Common myeloid progenitor, CD34-positive (primary cell): Measurements from ENCODE around the gene GRIK1.

Experiments
- CTCF ChIA-PET: fragments of 350-600 bp; sonication (Branson Sonifier 250); formaldehyde crosslinking; loops from one replicate; lab custom pipeline; 2021; ENCODE audit warnings: antibody characterized with exemption; lab: Charles Lee
- POLR2A ChIA-PET: fragments of 350-600 bp; sonication (Branson Sonifier 250); formaldehyde crosslinking; loops from one replicate; lab custom pipeline; 2021; ENCODE audit warnings: antibody characterized with exemption; lab: Charles Lee
- DNase-seq, 3 donors: peaks; one replicate each; pipeline versions ENCODE4 v3.0.0 to v3.0.0-alpha.2; 2013
- H3K27ac ChIP-seq, 2 experiments: 1 replicate in 1 of 2; 2 replicates in 1 of 2; pipeline ENCODE4 v1.7.0; 2013; ENCODE audit warnings: inconsistent platforms in 2 of 2, low read length in 2 of 2, mild to moderate bottlenecking in 2 of 2, low read depth in 1 of 2, moderate library complexity in 1 of 2; ENCODE audit not compliant: severe bottlenecking in 2 of 2, insufficient read depth in 1 of 2, poor library complexity in 1 of 2
- H3K27me3 ChIP-seq, 5 experiments: replicated peaks in 2 of 5; 1 replicate in 3 of 5; 2 replicates in 2 of 5; pipeline versions ENCODE4 v1.6.1 to v1.7.0; 2013; ENCODE audit warnings: low read length in 4 of 5, mild to moderate bottlenecking in 2 of 5, moderate library complexity in 2 of 5, inconsistent platforms in 1 of 5; ENCODE audit not compliant: insufficient read depth in 5 of 5, control insufficient read depth in 4 of 5
- H3K36me3 ChIP-seq, 4 experiments: 1 replicate in 2 of 4; 2 replicates in 2 of 4; pipeline versions ENCODE4 v1.6.1 to v1.7.0; 2013; ENCODE audit warnings: low read length in 3 of 4, control low read depth in 1 of 4, mild to moderate bottlenecking in 1 of 4; ENCODE audit not compliant: control insufficient read depth in 4 of 4, insufficient read depth in 4 of 4
- H3K4me1 ChIP-seq, 4 experiments: 1 replicate in 3 of 4; 2 replicates in 1 of 4; pipeline versions ENCODE4 v1.6.1 to v1.7.1; 2013; ENCODE audit warnings: low read length in 3 of 4, mild to moderate bottlenecking in 3 of 4, control low read depth in 1 of 4, inconsistent platforms in 1 of 4, moderate library complexity in 1 of 4; ENCODE audit not compliant: control insufficient read depth in 4 of 4, insufficient read depth in 4 of 4; ENCODE audit errors: control extremely low read depth in 1 of 4
- H3K4me3 ChIP-seq, 7 experiments: 1 replicate in 4 of 7; 2 replicates in 3 of 7; pipeline versions ENCODE4 v1.5.1 to v1.7.0; 2013; ENCODE audit warnings: mild to moderate bottlenecking in 7 of 7, low read length in 6 of 7, moderate library complexity in 6 of 7, inconsistent platforms in 2 of 7, low read depth in 2 of 7, control low read depth in 1 of 7; ENCODE audit not compliant: insufficient read depth in 4 of 7, control insufficient read depth in 1 of 7; ENCODE audit errors: extremely low read depth in 1 of 7
- H3K9me3 ChIP-seq, 5 experiments: 1 replicate in 4 of 5; 2 replicates in 1 of 5; pipeline versions ENCODE4 v1.6.1 to v1.7.1; 2013; ENCODE audit warnings: low read length in 4 of 5, mild to moderate bottlenecking in 2 of 5, inconsistent platforms in 1 of 5, low read depth in 1 of 5, moderate library complexity in 1 of 5; ENCODE audit not compliant: control insufficient read depth in 4 of 5, insufficient read depth in 2 of 5; ENCODE audit errors: control extremely low read depth in 1 of 5
- WGBS: methylation state at CpG from one replicate; pipeline ENCODE4 v1.1.5; 2013; ENCODE audit not compliant: insufficient coverage; 5-methylcytosine and 5-hydroxymethylcytosine counted together

The GRIK1 gene

DNA sequence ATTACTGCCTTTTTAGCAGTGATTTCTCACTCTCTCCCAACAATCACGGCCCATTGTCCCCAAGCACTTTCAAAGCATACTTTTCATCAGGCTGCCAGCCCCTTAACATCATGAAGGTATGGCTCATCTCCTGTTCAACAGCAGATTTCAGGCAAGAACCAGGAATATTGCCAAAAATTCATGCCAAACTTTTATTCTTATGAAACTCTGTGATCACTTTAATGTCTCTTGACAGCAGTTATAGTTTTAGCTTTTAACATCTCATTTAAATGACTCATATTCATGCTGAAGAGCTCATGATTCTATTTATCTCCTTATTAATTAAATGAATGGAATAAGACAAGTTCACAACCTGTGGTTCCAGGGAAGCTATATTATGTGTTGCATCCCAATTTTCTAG lies 235.1 kb downstream of the GRIK1 start:
- H3K27ac ChIP-seq: no peak overlapping the region
- CTCF ChIA-PET: no interaction called here
- H3K4me3 ChIP-seq: no peak overlapping the region
- no peaks in the 10 kb centered on the region for H3K9me3 ChIP-seq
- no peaks in the 10 kb centered on the region for H3K4me1 ChIP-seq
- POLR2A ChIA-PET: no interaction called here
- 100% methylated on average over 1 of the region's 1 CpG for WGBS
- H3K27me3 ChIP-seq: no peaks in the 10 kb centered on the region
- no peak for DNase-seq
- H3K36me3 ChIP-seq: no peaks in the 10 kb centered on the region

- Histone ChIP-seq H3K27ac (no peak overlapping the region), H3K36me3 (no peaks in the 10 kb centered on the region), H3K27me3 (no peaks in the 10 kb centered on the region), H3K4me1 (peaks cover 0 to 11% (median 0%) of the 10 kb centered on the region in 4 experiments), H3K4me3 (no peak overlapping the region), H3K9me3 (peaks cover 0 to 6% (median 3%) of the 10 kb centered on the region in 5 experiments)
- CTCF ChIA-PET: no interaction called here
- DNase-seq: no peak
- POLR2A ChIA-PET: no interaction called here
- WGBS: 96% methylated on average over 5 of the region's 5 CpGs
Observed at GRCh38 chr21:29701676-29702075, 238.1 kb downstream of the GRIK1 start.

DNA sequence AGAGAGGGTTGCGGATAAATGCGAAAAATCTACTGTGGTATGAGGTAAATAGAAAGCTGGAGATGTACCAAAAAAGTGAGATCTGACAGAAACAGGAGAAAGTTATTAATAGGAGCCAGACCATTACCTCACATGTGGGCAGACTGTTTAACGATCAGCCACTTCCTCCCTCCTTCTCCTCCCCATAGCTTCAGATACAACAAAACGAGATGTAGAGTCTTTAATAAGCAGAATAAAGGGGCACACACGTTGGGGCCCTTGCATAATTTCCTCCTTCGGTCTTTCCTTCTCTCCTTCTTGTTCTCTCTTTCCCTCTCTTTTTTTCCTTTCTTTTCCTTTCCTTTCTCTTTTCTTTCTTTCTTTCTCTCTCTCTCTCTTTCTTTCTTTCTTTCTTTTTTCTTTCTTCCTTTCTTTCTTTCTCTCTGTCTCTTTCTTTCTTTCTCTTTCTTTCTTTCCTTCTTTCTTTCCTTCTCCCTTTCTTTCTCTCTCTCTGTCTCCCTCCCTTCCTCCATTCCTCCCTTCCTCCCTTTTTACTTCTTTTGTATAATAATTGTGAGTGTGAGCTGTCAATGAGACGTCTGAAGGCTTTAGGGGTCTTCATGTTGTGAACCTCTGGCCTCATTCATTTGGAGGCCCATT lies 242.1 kb downstream of the GRIK1 start:
- 40% methylated on average over 3 of the region's 7 CpGs for WGBS
- POLR2A ChIA-PET: no interaction called here
- peak in 2 of 3 donors; percentile 28 to 40 for DNase-seq

GRCh38 chr21:29696937-29697336 lies 242.9 kb downstream of the GRIK1 start:
- H3K27me3 ChIP-seq: no peaks in the 10 kb centered on the region
- no peak overlapping the region for H3K27ac ChIP-seq
- ChIA-PET POLR2A (no interaction called here), CTCF (interaction anchor here (0.6 kb wide), 1 partner anchor 417 kb away, joined by 4 read pairs; no protein-coding TSS in a partner anchor)
- WGBS: no CpG with 5 or more reads among the region's 1 CpG
- peaks cover 0 to 11% (median 0%) of the 10 kb centered on the region in 4 experiments for H3K4me1 ChIP-seq
- H3K4me3 ChIP-seq: no peak overlapping the region
- peaks cover 0 to 6% (median 3%) of the 10 kb centered on the region in 5 experiments for H3K9me3 ChIP-seq
- H3K36me3 ChIP-seq: no peaks in the 10 kb centered on the region
- DNase-seq: no peak

More for the DNA sequence above, 242.1 kb downstream of the GRIK1 start:
- CTCF ChIA-PET: interaction anchor here (0.6 kb wide), 1 partner anchor 418 kb away, joined by 4 read pairs; no protein-coding TSS in a partner anchor
- peaks cover 0 to 11% (median 0%) of the 10 kb centered on the region in 4 experiments for H3K4me1 ChIP-seq
- H3K27ac ChIP-seq: no peak overlapping the region
- no peaks in the 10 kb centered on the region for H3K27me3 ChIP-seq
- H3K4me3 ChIP-seq: no peak overlapping the region
- peaks cover 0 to 6% (median 3%) of the 10 kb centered on the region in 5 experiments for H3K9me3 ChIP-seq
- no peaks in the 10 kb centered on the region for H3K36me3 ChIP-seq

DNA sequence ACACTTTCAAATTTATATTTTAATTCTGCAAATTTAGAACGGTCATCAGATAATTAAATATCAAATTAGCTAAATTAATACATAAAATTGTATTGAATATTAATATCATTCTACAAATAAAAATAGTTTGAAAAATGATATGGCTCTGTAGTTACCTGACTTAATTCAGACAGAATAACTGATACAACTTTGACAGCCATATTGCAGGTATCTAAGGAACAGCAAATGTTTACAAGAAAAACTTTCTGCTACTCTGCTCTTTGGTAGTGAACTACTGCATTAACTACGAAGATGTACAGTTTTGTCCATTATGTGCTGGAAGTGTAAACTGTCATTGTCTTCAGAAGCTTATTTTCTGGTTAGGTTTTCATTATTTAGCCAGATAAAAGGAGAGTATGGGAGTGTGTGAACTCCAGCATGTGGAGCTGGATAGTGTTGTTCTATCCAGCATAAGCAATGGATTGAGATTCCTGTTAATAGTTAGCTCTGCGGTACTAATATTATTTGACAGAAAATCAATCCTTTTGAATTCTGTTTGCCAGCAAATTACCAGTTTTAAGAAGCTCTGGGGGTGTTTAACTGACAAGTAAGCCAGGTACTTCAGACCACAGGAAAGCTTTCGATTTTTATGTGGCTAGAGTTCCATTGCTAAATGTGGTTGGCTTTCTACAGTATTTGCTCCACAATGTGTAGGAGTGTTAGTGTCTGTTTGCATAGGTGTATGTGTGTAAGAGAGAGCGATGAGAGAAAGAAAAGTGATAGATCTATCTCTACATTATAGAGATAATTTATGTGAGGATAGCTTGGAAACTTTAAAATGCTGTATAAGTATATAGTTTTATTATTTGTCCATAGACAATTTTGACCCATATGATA lies 247.9 kb downstream of the GRIK1 start:
- Histone ChIP-seq H3K27me3 (peaks cover 0 to 2% (median 0%) of the 10 kb centered on the region in 5 experiments), H3K27ac (no peak overlapping the region), H3K9me3 (no peaks in the 10 kb centered on the region), H3K4me1 (no peaks in the 10 kb centered on the region), H3K36me3 (no peaks in the 10 kb centered on the region), H3K4me3 (no peak overlapping the region)
- 90% methylated on average over 1 of the region's 5 CpGs for WGBS
- ChIA-PET POLR2A (no interaction called here), CTCF (no interaction called here)
- no peak for DNase-seq

DNA sequence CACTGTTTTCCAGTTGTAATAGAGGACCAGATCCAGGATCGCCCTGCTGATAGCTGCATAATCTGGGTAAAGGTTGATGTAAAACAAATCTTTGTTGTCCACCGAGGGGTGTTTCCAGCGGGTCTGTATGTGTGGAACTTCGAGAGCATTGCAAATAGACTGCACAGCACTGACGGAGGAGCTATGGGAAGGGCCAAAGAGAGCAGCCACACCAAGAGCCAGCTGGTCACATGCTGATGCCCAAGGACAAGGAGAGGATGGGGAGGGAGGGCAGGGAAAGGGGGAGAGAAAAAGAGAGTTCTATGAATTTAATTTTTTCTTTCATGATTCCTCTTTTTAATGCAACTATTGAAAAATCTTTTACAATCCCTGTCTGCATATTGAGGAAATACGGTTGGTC lies 250.0 kb downstream of the GRIK1 start:
- no peaks in the 10 kb centered on the region for H3K36me3 ChIP-seq
- no peaks in the 10 kb centered on the region for H3K9me3 ChIP-seq
- no peak for DNase-seq
- H3K4me1 ChIP-seq: no peaks in the 10 kb centered on the region
- peaks cover 0 to 2% (median 0%) of the 10 kb centered on the region in 5 experiments for H3K27me3 ChIP-seq
- WGBS: 96% methylated on average over 4 of the region's 6 CpGs
- H3K4me3 ChIP-seq: no peak overlapping the region
- POLR2A ChIA-PET: no interaction called here
- no peak overlapping the region for H3K27ac ChIP-seq
- CTCF ChIA-PET: no interaction called here

GRCh38 chr21:29684106-29684505 lies 255.7 kb downstream of the GRIK1 start:
- no peaks in the 10 kb centered on the region for H3K36me3 ChIP-seq
- ChIA-PET POLR2A (no interaction called here), CTCF (no interaction called here)
- no peak for DNase-seq
- 100% methylated on average over 1 of the region's 1 CpG for WGBS
- no peaks in the 10 kb centered on the region for H3K27me3 ChIP-seq
- no peaks in the 10 kb centered on the region for H3K4me1 ChIP-seq
- H3K9me3 ChIP-seq: no peaks in the 10 kb centered on the region
- H3K27ac ChIP-seq: no peak overlapping the region
- no peak overlapping the region for H3K4me3 ChIP-seq
